Activated T-helper 1 cell treated with anti-CD3 and anti-CD28 coated beads, Interleukin-2, amount 50 U/mL, for 16 hours (primary cell): ENCODE measurements around the gene SPEM3.
A peak's percentile ranks its signal among the peaks of the same experiment; 100 is the strongest.

Experiments used
- DNase-seq, 2 donors: peaks; one replicate each; pipeline ENCODE4 v3.0.0-alpha.2; 2020; ENCODE audit warnings: low read depth in 1 of 2, low spot score in 1 of 2

Gene SPEM3

GRCh38 chr17:7419819-7420610, 8.6 kb upstream of the SPEM3 start, which contains the start of gene SPEM1:
Gene SPEM1 (plus strand): TSS chr17:7420324. CDS start chr17:7420385, 61 bp downstream.
- no peak for DNase-seq

- no peak for DNase-seq
Observed at GRCh38 chr17:7421186-7421585, 7.5 kb upstream of the SPEM3 start.

- no peak for DNase-seq
Observed at GRCh38 chr17:7423679-7424078, 5.0 kb upstream of the SPEM3 start.

GRCh38 chr17:7425316-7425715, 3.3 kb upstream of the SPEM3 start, which contains the start of gene SPEM2:
Gene SPEM2 (plus strand): TSS chr17:7425616. CDS start chr17:7425689, 73 bp downstream.
- DNase-seq: no peak

- no peak for DNase-seq
Observed at GRCh38 chr17:7425756-7426155, 2.9 kb upstream of the SPEM3 start.

- no peak for DNase-seq
Observed at GRCh38 chr17:7426203-7426863, 2.3 kb upstream of the SPEM3 start.

- DNase-seq: no peak
Observed at GRCh38 chr17:7426896-7427489, 1.7 kb upstream of the SPEM3 start.

- DNase-seq: no peak
Observed at GRCh38 chr17:7427549-7427948, 1.1 kb upstream of the SPEM3 start.

GRCh38 chr17:7429722-7430121, 1.1 kb downstream of the SPEM3 start:
- no peak for DNase-seq

GRCh38 chr17:7431231-7431630, 2.6 kb downstream of the SPEM3 start:
- no peak for DNase-seq

GRCh38 chr17:7432296-7432695, 3.6 kb downstream of the SPEM3 start:
- no peak for DNase-seq

- DNase-seq: peak; percentile 32 to 45
Observed at GRCh38 chr17:7435676-7436555, 7.3 kb downstream of the SPEM3 start.

- DNase-seq: peak; percentile 50 to 71
Observed at GRCh38 chr17:7436556-7437368, 8.1 kb downstream of the SPEM3 start.

- no peak for DNase-seq
Observed at GRCh38 chr17:7437369-7437863, 8.8 kb downstream of the SPEM3 start.

GRCh38 chr17:7437950-7438614, 9.4 kb downstream of the SPEM3 start:
- no peak for DNase-seq

- DNase-seq: no peak
Observed at GRCh38 chr17:7438656-7439460, 10.2 kb downstream of the SPEM3 start.

GRCh38 chr17:7439462-7440112, 10.9 kb downstream of the SPEM3 start, which contains the start of gene FGF11:
Gene FGF11 (plus strand): TSS chr17:7439512. CDS start chr17:7439621, 109 bp downstream.
- no peak for DNase-seq
